HEK293T (cell line): ENCODE results near the gene CRADD.

Experiments
- CTCF ChIA-PET: fragments of 350-600 bp; formaldehyde crosslinking; extraction: SDS; loops from one replicate; lab custom pipeline; 2021; ENCODE audit warnings: antibody characterized with exemption, inconsistent platforms; lab: Yijun Ruan, JAX
- POLR2A ChIA-PET: fragments of 350-600 bp; formaldehyde crosslinking; extraction: SDS; loops from one replicate; lab custom pipeline; 2020; ENCODE audit warnings: antibody characterized with exemption, inconsistent platforms; lab: Yijun Ruan, JAX
- DNase-seq: peaks from one replicate; pipeline ENCODE4 v3.0.0; 2012; ENCODE audit warnings: mixed read lengths; ENCODE audit errors: extremely low spot score
- ARNT ChIP-seq: fragments of 450-650 bp; IDR thresholded peaks from 2 replicates; pipeline ENCODE4 v1.6.1; 2017; ENCODE audit warnings: mild to moderate bottlenecking
- BHLHE40 ChIP-seq: fragments of 450-650 bp; IDR thresholded peaks from 2 replicates; pipeline ENCODE4 v1.6.1; 2016; ENCODE audit warnings: mild to moderate bottlenecking, moderate library complexity, borderline replicate concordance
- CTBP1 ChIP-seq: fragments of 450-650 bp; IDR thresholded peaks from 2 replicates; pipeline ENCODE4 v1.6.1; 2016; ENCODE audit warnings: borderline replicate concordance
- ELF4 ChIP-seq: fragments of 450-650 bp; IDR thresholded peaks from 2 replicates; pipeline ENCODE4 v1.6.1; 2017; ENCODE audit warnings: antibody characterized with exemption
- FOXA1 ChIP-seq: fragments of 450-650 bp; IDR thresholded peaks from 2 replicates; pipeline ENCODE4 v1.6.1; 2016; ENCODE audit warnings: mild to moderate bottlenecking
- FOXK2 ChIP-seq: fragments of 450-650 bp; IDR thresholded peaks from 2 replicates; pipeline ENCODE4 v1.6.1; 2016; ENCODE audit warnings: mild to moderate bottlenecking
- FOXM1 ChIP-seq: fragments of 450-650 bp; IDR thresholded peaks from 2 replicates; pipeline ENCODE4 v1.6.1; 2017; ENCODE audit warnings: mild to moderate bottlenecking, borderline replicate concordance
- HDGF ChIP-seq: fragments of 450-650 bp; IDR thresholded peaks from 2 replicates; pipeline ENCODE4 v1.6.1; 2017; ENCODE audit warnings: antibody characterized with exemption, borderline replicate concordance
- L3MBTL2 ChIP-seq: fragments of 450-650 bp; conservative IDR thresholded peaks from 2 replicates; pipeline ENCODE4 v1.6.1; 2016; ENCODE audit warnings: mild to moderate bottlenecking
- LEF1 ChIP-seq: fragments of 450-650 bp; IDR thresholded peaks from 2 replicates; pipeline ENCODE4 v1.6.1; 2017; ENCODE audit warnings: mild to moderate bottlenecking, borderline replicate concordance
- NFRKB ChIP-seq: fragments of 450-650 bp; IDR thresholded peaks from 2 replicates; pipeline ENCODE4 v1.6.1; 2016; ENCODE audit warnings: mild to moderate bottlenecking, moderate library complexity
- PKNOX1 ChIP-seq: fragments of 450-650 bp; IDR thresholded peaks from 2 replicates; pipeline ENCODE4 v1.6.1; 2016
- SP1 ChIP-seq: fragments of 450-650 bp; IDR thresholded peaks from 2 replicates; pipeline ENCODE4 v1.6.1; 2017
- SUZ12 ChIP-seq: fragments of 450-650 bp; IDR thresholded peaks from 2 replicates; pipeline ENCODE4 v1.6.1; 2016; ENCODE audit warnings: mild to moderate bottlenecking
- TARDBP ChIP-seq: fragments of 450-650 bp; IDR thresholded peaks from 2 replicates; pipeline ENCODE4 v1.6.1; 2016
- ZNF384 ChIP-seq: fragments of 450-650 bp; IDR thresholded peaks from 2 replicates; pipeline ENCODE4 v1.6.1; 2016

The CRADD gene

DNA sequence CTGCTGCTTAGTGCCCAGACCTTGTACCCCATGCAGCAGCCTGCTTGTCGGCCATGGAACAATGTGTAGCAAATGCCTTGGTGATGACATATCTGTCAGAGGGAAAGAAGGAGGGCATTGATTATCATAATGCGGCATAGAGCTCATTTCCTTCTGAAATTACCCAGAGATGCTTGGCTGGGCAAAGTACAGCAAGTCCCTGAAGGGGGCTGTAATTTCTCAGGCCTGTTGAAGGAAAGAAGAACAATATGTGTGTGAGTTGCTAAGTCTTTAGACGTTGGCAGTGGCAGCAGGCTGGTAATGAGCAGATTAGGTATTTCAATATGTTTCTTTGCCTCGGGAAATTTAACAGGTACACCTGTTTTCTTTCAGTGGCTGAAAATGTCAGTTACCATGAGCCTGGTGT lies 128.6 kb downstream of the CRADD start:
- TF ChIP-seq TARDBP (no peak), ELF4 (no peak), L3MBTL2 (no peak), ZNF384 (no peak), SUZ12 (no peak), CTBP1 (no peak), FOXM1 (no peak), BHLHE40 (no peak), FOXA1 (no peak)
- CTCF ChIA-PET, result no interaction called here
- POLR2A ChIA-PET, result no interaction called here
- DNase-seq, result no peak

GRCh38 chr12:93807354-93807753 lies 130.2 kb downstream of the CRADD start:
- CTCF ChIA-PET, result no interaction called here
- POLR2A ChIA-PET, result no interaction called here
- no peak for DNase-seq
- TF ChIP-seq FOXK2, result no peak
- no peak for TF ChIP-seq SP1
- no peak for TF ChIP-seq CTBP1
- TF ChIP-seq LEF1, result no peak
- no peak for TF ChIP-seq FOXA1
- no peak for TF ChIP-seq NFRKB
- TF ChIP-seq PKNOX1, result no peak
- no peak for TF ChIP-seq FOXM1
- TF ChIP-seq L3MBTL2, result no peak
- no peak for TF ChIP-seq ZNF384
- no peak for TF ChIP-seq ARNT
- no peak for TF ChIP-seq BHLHE40
- no peak for TF ChIP-seq TARDBP
- no peak for TF ChIP-seq ELF4
- TF ChIP-seq SUZ12, result no peak
- no peak for TF ChIP-seq HDGF

- ChIA-PET CTCF (no interaction called here), POLR2A (no interaction called here)
- no peak for DNase-seq
- no peak for TF ChIP-seq SUZ12
- no peak for TF ChIP-seq SP1
- no peak for TF ChIP-seq ARNT
- TF ChIP-seq PKNOX1, result no peak
- TF ChIP-seq HDGF, result no peak
- TF ChIP-seq LEF1, result no peak
- TF ChIP-seq L3MBTL2, result no peak
- TF ChIP-seq CTBP1, result no peak
- TF ChIP-seq FOXK2, result no peak
- TF ChIP-seq ZNF384, result no peak
- no peak for TF ChIP-seq BHLHE40
These were observed 131.2 kb downstream of the CRADD start for GRCh38 chr12:93808169-93808899.

DNA sequence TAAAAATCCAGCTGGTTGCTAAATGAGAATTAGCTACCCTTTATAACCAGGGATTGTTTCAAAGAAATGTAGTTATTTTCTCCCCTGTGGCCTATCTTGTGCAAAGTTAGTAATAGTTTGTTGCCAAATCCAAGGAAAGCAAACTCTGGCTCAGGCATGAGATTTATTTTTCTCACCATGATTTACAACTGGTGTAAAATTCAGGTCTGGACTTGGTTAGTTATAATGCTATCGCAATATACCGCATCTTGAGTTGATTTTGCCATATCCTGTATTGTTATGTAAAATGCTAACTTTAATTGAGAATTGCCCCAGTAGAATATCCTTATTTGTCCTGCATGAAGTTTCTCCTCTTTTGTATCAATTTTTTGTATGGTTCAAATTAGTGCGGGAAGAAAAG lies 135.5 kb downstream of the CRADD start:
- ChIA-PET POLR2A (no interaction called here), CTCF (no interaction called here)
- no peak for DNase-seq
- TF ChIP-seq CTBP1 (no peak), LEF1 (no peak), HDGF (no peak), ZNF384 (no peak), SUZ12 (no peak), SP1 (no peak), FOXA1 (no peak), ARNT (no peak), TARDBP (no peak), FOXK2 (no peak)

DNA sequence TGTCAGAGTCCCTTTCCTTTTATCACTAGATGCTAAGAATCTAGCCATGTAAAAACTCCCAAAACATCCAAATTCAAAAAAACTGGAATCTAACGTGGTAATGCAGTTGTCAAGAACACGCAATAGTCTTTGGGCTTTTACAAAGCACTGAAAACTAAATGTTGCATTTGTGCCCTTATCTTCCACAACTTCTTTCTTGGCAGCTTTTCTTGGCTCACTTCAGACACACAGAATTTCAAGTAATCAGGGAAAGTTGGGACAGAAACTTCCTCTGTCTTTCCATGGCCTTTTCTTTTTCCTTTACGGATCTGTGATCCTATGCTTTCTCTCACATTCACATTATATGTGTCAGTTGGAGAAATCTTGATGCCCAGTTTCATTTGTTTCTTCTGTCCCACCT lies 136.0 kb downstream of the CRADD start:
- ChIA-PET POLR2A (no interaction called here), CTCF (no interaction called here)
- TF ChIP-seq LEF1 (no peak), CTBP1 (no peak), PKNOX1 (no peak), ELF4 (no peak), ARNT (no peak), HDGF (no peak), NFRKB (no peak), TARDBP (no peak), FOXA1 (no peak), FOXM1 (no peak), BHLHE40 (no peak), L3MBTL2 (no peak), FOXK2 (no peak), SP1 (no peak), SUZ12 (no peak), ZNF384 (no peak)
- DNase-seq, result no peak
